Measurements from ENCODE around the gene XCL1.

DNA sequence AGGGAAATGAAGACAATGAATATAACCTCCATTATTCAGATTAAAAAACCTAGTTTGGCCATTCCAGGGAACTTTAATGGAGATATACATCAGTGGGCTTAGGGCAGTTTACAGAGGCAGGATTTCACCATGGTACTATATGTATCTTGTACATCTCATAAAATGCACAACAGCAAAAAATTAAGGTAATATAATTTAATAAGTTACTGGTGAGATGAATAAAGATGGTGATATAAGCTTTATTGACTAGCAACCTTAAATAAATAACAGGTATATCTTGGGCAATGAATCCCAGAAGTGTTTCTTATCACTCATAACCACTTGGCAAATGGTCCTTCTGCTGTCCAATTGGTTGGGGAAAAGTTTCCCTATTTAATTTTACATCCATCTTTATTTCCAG, 29.0 kb downstream of the XCL1 start:
- TF ChIP-seq, protein P1, sequence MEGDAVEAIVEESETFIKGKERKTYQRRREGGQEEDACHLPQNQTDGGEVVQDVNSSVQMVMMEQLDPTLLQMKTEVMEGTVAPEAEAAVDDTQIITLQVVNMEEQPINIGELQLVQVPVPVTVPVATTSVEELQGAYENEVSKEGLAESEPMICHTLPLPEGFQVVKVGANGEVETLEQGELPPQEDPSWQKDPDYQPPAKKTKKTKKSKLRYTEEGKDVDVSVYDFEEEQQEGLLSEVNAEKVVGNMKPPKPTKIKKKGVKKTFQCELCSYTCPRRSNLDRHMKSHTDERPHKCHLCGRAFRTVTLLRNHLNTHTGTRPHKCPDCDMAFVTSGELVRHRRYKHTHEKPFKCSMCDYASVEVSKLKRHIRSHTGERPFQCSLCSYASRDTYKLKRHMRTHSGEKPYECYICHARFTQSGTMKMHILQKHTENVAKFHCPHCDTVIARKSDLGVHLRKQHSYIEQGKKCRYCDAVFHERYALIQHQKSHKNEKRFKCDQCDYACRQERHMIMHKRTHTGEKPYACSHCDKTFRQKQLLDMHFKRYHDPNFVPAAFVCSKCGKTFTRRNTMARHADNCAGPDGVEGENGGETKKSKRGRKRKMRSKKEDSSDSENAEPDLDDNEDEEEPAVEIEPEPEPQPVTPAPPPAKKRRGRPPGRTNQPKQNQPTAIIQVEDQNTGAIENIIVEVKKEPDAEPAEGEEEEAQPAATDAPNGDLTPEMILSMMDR (conservative IDR thresholded peaks at IDR 0.05; ENCODE audit: low read depth, low read length), result no peak
- TF ChIP-seq EZH2phosphoT487 (IDR thresholded peaks at IDR 0.05; ENCODE audit: borderline replicate concordance, low read length) (no peak), EZH2 (IDR thresholded peaks at IDR 0.05; ENCODE audit: low read length, unreplicated experiment) (no peak)

All from PC-3 (cell line).